NCI-H2029 treated with DMSO at 0.1 percent for 48 hours (cell line): ENCODE results near the gene CRPPA.
"Not testable (repeated sequence)": the region's sequence is repeated elsewhere in the genome, so short reads cannot be mapped to it uniquely, and the experiment has no call there.

ENCODE experiments used
- DNase-seq: peaks from one replicate; lab custom pipeline; 2025; lab: John Stamatoyannopoulos, UW

The CRPPA gene

DNA sequence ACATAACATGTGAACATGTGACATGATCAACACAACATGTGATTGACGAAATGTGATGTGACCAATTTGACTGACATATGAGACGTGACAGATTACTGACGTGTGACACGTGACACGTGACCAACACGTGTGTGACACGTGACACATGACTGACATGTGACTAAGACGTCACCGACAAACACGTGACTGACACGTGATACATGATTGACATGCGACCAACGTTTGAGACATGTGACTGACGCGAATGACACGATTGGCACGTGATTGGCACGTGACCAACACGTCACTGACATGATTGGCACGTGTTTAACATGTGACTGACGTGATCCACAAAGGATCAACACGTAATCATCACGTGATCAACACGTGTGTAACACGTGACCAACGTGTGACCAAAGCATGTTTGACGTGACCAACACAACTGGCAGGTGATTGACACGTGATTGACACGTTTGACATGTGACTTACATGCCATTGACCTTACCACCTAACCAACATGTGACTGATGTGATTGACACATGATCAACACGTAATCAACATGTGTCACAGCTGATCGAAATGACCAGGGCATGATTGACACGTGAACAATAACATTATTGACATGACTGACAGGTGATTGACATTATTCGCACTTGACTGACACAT is 23.7 kb downstream of the CRPPA start:
- no peak for DNase-seq

DNA sequence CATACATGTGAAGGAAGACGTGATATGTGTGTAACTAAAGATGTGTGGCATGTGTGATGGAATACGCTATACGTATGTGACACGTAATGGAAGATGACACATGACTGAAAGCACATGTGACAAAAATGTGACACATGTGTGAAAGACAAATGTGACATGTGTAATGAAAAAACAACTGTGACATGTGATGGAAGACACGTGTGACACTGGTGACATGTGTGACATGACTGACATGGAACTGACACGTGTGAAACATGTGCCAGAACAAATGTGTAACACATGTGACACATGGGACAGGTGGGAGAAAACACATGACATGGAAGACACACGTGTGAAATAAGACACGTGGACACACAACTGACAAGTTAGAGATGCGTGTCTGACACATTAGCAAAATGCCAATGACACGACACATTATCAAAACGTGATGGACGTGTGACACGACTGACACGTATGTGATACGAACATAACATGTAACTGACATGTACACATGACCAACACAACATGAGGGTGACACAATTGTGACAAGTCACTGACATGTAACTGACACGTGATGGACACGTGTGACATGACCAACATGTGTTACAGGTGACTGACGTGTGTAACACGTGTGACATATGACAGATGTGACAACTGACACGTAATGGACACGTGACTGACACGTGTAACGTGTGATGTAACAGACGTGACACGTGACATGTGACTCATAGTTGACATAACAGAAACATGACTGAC is 24.4 kb downstream of the CRPPA start:
- no peak for DNase-seq

DNA sequence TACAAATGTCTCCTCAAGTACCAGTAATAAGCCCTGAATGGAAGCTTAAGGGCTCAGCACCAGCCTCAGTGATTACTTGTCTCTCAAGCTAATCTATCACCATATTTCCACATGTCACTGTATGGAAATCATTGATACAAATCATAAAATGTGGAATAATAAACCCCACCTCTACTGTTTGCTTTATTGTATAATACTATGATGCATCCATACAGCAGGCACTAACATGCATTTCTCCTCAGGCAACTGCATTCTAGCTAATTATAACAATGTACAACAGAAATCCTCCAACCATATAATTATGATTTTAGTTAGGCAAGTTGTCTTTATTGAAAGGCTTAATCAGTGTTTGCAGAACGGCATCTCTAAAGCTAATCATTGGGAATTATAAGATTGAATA is 26.2 kb downstream of the CRPPA start:
- no peak for DNase-seq

DNA sequence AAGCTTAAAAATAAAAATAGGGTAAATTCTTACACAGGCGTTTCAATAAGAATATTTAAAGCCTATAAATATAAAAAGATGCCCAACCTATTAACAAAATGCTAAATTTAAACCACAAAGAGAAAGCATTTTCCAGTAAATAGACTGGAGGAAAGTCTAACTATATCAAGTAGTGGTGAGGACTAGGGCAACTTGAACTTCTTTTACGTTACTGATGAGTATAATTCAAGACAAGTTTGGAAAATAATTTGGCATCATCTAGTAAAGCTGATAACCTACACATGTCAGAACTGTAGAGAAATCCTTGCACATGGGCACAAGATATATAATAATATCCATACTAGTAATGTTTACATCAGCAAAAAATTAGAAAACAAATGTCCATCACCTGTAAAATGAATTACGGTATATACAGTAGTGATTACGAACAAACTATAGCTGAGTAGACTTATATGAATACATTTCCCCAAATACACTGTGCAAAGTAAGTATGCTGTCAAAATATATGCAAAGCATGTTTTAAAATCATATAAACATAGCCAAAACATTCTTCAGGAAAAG is 27.4 kb downstream of the CRPPA start:
- DNase-seq: no peak

DNA sequence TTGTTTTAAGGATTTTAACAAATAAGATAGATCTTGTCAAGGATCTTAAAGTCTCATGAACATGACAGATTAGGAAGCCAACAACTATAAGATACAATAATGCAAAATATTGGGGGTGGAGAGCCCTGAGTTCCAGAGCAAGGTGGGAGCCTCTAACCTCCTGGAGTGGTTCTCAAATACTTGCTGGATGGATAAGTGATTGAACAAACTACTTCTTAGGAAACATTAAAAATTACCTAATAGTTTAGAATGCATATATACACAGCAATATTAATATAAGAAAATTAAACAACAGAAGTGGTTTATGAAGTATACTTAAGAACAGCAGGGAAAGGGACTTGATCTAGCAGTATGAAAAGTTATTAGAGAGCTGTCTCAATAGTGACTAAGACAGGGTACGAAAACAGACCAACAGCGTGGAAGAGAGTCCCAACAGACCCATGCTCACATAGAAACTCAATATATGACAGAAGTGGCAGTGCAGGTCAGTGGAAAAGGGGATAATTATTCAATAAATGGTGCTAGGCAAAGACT is 28.3 kb downstream of the CRPPA start:
- no peak for DNase-seq

DNA sequence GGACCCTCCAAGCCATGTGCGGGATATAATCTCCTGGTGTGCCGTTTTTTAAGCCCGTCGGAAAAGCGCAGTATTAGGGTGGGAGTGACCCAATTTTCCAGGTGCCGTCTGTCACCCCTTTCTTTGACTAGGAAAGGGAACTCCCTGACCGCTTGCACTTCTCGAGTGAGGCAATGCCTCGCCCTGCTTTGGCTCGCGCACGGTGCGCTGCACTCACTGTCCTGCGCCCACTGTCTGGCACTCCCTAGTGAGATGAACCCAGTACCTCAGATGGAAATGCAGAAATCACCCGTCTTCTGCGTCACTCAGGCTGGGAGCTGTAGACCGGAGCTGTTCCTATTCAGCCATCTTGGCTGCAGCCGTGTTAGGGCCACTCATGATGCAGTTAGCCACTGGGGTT is 37.6 kb downstream of the CRPPA start:
- DNase-seq: not testable (repeated sequence)

DNA sequence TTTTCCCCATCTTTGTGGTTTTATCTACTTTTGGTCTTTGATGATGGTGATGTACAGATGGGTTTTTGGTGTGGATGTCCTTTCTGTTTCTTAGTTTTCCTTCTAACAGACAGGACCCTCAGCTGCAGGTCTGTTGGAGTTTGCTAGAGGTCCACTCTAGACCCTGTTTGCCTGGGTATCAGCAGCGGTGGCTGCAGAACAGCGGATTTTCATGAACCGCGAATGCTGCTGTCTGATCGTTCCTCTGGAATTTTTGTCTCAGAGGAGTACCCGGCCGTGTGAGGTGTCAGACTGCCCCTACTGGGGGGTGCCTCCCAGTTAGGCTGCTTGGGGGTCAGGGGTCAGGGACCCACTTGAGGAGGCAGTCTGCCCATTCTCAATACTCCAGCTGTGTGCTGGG is 38.2 kb downstream of the CRPPA start:
- not testable (repeated sequence) for DNase-seq
